RWPE1 (cell line): Measurements from ENCODE around the gene PTCD1.
A peak's percentile ranks its signal among the peaks of the same experiment; 100 is the strongest.

Experiments
- CTCF ChIA-PET: fragments of 350-600 bp; sonication (Branson Sonifier 250); formaldehyde crosslinking; extraction: SDS; loops from one replicate; lab custom pipeline; 2021; lab: Yijun Ruan, JAX
- POLR2A ChIA-PET: fragments of 400-600 bp; formaldehyde crosslinking; extraction: SDS; loops from one replicate; lab custom pipeline; 2020; ENCODE audit warnings: antibody characterized with exemption; ENCODE audit not compliant: low non-redundant PET; lab: Yijun Ruan, JAX
- DNase-seq: peaks from one replicate; pipeline ENCODE4 v3.0.0; 2012; ENCODE audit warnings: low spot score
- H3K27ac ChIP-seq: fragments of 450-650 bp; 2 replicates; pipeline ENCODE4 v1.5.1; 2017
- CTCF ChIP-seq: fragments of 450-650 bp; conservative IDR thresholded peaks from 2 replicates; pipeline ENCODE4 v1.5.1; 2017; ENCODE audit warnings: low read depth, mild to moderate bottlenecking

The PTCD1 gene

GRCh38 chr7:99374111-99375064 lies 64.2 kb downstream of the PTCD1 start, which contains the start of gene ARPC1B:
Gene ARPC1B (plus strand): TSS chr7:99374730. CDS start chr7:99385715, 10,985 bp downstream.
- CTCF ChIA-PET = interaction anchor here (0.5 to 0.6 kb wide), 2 partner anchors 62 to 102 kb away, joined by 3 read pairs; no protein-coding TSS in a partner anchor
- POLR2A ChIA-PET = interaction anchor here (1.0 kb wide), 1 partner anchor 13 kb away, joined by 10 read pairs; no protein-coding TSS in a partner anchor
- peak within 1 kb of the TSS; percentile 97 for H3K27ac ChIP-seq
- TF ChIP-seq CTCF = no peak
- peak; percentile 92 for DNase-seq

GRCh38 chr7:99373091-99374066 lies 65.2 kb downstream of the PTCD1 start:
- H3K27ac ChIP-seq = peak overlapping the region; percentile 97
- no peak for DNase-seq
- ChIA-PET CTCF (interaction anchor here (0.6 kb wide), 1 partner anchor 103 kb away, joined by 3 read pairs; no protein-coding TSS in a partner anchor), POLR2A (interaction anchor here (0.6 kb wide), 1 partner anchor 35 kb away, joined by 3 read pairs; the partner anchor contains the start of genes BUD31 and PDAP1)
- no peak for TF ChIP-seq CTCF

GRCh38 chr7:99372275-99373090 lies 66.1 kb downstream of the PTCD1 start:
- ChIA-PET POLR2A (interaction anchor here (0.6 kb wide), 1 partner anchor 36 kb away, joined by 3 read pairs; the partner anchor contains the start of genes BUD31 and PDAP1), CTCF (no interaction called here)
- peak overlapping the region; percentile 97 for H3K27ac ChIP-seq
- no peak for TF ChIP-seq CTCF
- no peak for DNase-seq

GRCh38 chr7:99371376-99371920 lies 67.2 kb downstream of the PTCD1 start:
- ChIA-PET POLR2A (no interaction called here), CTCF (interaction anchor here (0.6 kb wide), 1 partner anchor 314 kb away, joined by 4 read pairs; no protein-coding TSS in a partner anchor)
- no peak for DNase-seq
- no peak for TF ChIP-seq CTCF
- H3K27ac ChIP-seq = peak overlapping the region; percentile 97

- CTCF ChIA-PET = interaction anchor here (0.6 kb wide), 1 partner anchor 51 kb away, joined by 7 read pairs; no protein-coding TSS in a partner anchor
- no peak for TF ChIP-seq CTCF
- POLR2A ChIA-PET = interaction anchor here (0.6 to 0.7 kb wide), 2 partner anchors 10 to 25 kb away, joined by 4 to 5 read pairs; no protein-coding TSS in a partner anchor
- H3K27ac ChIP-seq = peak overlapping the region; percentile 97
- DNase-seq = no peak
Observed at GRCh38 chr7:99369767-99370391, 68.7 kb downstream of the PTCD1 start.
